Measurements from ENCODE around the gene ARL10.
A peak's percentile ranks its signal among the peaks of the same experiment; 100 is the strongest.
"Not testable (repeated sequence)": the region's sequence is repeated elsewhere in the genome, so short reads cannot be mapped to it uniquely, and the experiment has no call there.

ARL10 gene

DNA sequence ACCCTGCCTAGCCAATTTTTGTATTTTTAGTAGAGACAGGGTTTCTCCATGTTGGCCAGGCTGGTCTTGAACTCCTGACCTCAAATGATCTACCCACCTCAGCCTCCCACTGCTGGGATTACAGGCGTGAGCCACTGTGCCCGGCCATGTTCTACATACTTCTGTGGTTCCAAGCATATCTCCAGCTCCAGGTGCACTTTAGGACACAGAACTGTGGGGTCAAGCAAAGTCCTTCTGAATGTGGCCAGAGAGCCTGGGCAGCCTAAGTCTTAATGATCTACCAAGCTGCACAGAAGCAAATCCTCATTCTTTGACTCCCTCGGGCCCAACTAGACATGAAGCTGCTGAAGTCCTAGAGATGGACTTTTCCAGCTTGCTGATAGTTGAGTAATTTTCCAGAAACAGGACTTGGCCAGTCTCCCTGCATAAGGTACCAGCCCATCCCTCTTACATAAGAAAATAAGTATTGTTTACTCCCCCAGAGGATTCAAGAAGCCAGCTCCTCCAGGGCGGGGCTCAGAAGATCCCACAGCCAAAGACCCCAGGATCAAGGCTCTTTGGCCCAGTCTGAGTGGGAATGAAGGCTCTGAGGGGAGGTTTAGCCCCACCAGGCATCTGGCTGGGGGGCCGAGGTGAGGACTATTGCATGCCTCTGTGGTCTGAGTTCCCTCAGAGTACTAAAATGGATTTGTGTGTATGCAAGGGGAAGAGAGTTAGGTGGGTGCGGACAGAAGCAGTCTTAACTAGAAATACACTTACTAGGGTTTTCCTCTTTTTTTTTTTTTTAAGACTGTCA is 42.4 kb downstream of the ARL10 start:
- H3K9me3 ChIP-seq (ENCODE audit: severe bottlenecking): no peaks in the 10 kb centered on the region
- no peak for DNase-seq
- TF ChIP-seq, protein P1, sequence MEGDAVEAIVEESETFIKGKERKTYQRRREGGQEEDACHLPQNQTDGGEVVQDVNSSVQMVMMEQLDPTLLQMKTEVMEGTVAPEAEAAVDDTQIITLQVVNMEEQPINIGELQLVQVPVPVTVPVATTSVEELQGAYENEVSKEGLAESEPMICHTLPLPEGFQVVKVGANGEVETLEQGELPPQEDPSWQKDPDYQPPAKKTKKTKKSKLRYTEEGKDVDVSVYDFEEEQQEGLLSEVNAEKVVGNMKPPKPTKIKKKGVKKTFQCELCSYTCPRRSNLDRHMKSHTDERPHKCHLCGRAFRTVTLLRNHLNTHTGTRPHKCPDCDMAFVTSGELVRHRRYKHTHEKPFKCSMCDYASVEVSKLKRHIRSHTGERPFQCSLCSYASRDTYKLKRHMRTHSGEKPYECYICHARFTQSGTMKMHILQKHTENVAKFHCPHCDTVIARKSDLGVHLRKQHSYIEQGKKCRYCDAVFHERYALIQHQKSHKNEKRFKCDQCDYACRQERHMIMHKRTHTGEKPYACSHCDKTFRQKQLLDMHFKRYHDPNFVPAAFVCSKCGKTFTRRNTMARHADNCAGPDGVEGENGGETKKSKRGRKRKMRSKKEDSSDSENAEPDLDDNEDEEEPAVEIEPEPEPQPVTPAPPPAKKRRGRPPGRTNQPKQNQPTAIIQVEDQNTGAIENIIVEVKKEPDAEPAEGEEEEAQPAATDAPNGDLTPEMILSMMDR (IDR thresholded peaks at IDR 0.05; ENCODE audit: low read depth, low read length): no peak

DNA sequence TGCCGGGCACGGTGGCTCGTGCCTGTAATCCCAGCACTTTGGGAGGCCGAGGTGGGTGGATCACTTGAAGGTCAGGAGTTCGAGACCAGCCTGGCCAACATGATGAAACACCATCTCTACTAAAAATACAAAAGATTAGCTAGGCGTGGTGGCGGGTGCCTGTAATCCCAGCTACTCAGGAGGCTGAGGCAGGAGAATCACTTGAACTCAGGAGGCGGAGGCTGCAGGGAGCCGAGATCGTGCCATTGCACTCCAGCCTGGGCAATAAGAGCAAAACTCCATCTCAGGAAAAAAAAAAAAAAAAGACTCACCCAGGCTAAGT is 42.9 kb downstream of the ARL10 start:
- H3K36me3 ChIP-seq; H3K9me3 ChIP-seq (ENCODE audit: severe bottlenecking); H3K4me3 ChIP-seq (ENCODE audit: low read depth, low read length); DNase-seq; H3K27ac ChIP-seq; H3K27me3 ChIP-seq (ENCODE audit: insufficient read depth, low read depth, severe bottlenecking): not testable (repeated sequence)

More for the DNA sequence above, 42.4 kb downstream of the ARL10 start:
- Histone ChIP-seq H3K36me3 (peaks cover 3% of the 10 kb centered on the region; the same call in 1 of the 2 replicates), H3K27ac (no peak overlapping the region), H3K4me3 (ENCODE audit: low read depth, low read length) (no peak overlapping the region), H3K27me3 (ENCODE audit: insufficient read depth, low read depth, severe bottlenecking) (no peaks in the 10 kb centered on the region)

GRCh38 chr5:176408590-176408989 is 43.3 kb downstream of the ARL10 start:
- Histone ChIP-seq H3K27me3 (ENCODE audit: insufficient read depth, low read depth, severe bottlenecking) (no peaks in the 10 kb centered on the region), H3K4me3 (ENCODE audit: low read depth, low read length) (no peak overlapping the region), H3K36me3 (peaks cover 3% of the 10 kb centered on the region; the same call in 1 of the 2 replicates), H3K9me3 (ENCODE audit: severe bottlenecking) (no peaks in the 10 kb centered on the region), H3K27ac (no peak overlapping the region)
- TF ChIP-seq, protein P1 (IDR thresholded peaks at IDR 0.05; ENCODE audit: low read depth, low read length): no peak
- DNase-seq: no peak

DNA sequence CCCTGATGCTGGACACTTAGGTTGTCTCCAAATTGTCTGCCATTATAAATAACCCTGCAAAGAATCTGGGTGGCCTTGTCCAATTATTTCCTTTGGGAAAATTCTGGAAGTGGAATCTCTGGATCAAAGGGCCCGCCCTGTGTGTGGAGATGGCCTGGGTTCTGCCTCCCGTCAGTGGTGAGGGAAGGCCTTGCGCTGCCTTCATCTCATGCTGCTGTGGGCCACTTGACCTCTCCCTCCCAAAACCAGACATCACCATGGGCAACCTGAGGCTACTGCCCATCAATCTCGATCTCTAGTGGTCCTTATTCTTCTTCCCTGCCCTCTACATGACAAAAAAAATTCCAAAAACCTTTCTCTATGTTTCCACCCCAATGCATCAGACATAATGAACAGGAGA is 44.5 kb downstream of the ARL10 start:
- no peak overlapping the region for H3K4me3 ChIP-seq (ENCODE audit: low read depth, low read length)

GRCh38 chr5:176410486-176411180 is 45.3 kb downstream of the ARL10 start:
- no peak overlapping the region for H3K27ac ChIP-seq
- H3K36me3 ChIP-seq: peaks cover 3% of the 10 kb centered on the region; the same call in 1 of the 2 replicates
- TF ChIP-seq, protein P1 (IDR thresholded peaks at IDR 0.05; ENCODE audit: low read depth, low read length): no peak
- no peak overlapping the region for H3K4me3 ChIP-seq (ENCODE audit: low read depth, low read length)
- H3K9me3 ChIP-seq (ENCODE audit: severe bottlenecking): no peaks in the 10 kb centered on the region
- DNase-seq: no peak
- H3K27me3 ChIP-seq (ENCODE audit: insufficient read depth, low read depth, severe bottlenecking): no peaks in the 10 kb centered on the region

More for the DNA sequence above, 44.5 kb downstream of the ARL10 start:
- DNase-seq: no peak
- TF ChIP-seq, protein P1 (IDR thresholded peaks at IDR 0.05; ENCODE audit: low read depth, low read length): no peak
- no peaks in the 10 kb centered on the region for H3K27me3 ChIP-seq (ENCODE audit: insufficient read depth, low read depth, severe bottlenecking)
- H3K9me3 ChIP-seq (ENCODE audit: severe bottlenecking): no peaks in the 10 kb centered on the region
- H3K36me3 ChIP-seq: peaks cover 3% of the 10 kb centered on the region; the same call in 1 of the 2 replicates
- H3K27ac ChIP-seq: no peak overlapping the region

- H3K27me3 ChIP-seq (ENCODE audit: insufficient read depth, low read depth, severe bottlenecking): no peaks in the 10 kb centered on the region
- no peak overlapping the region for H3K27ac ChIP-seq
- H3K9me3 ChIP-seq (ENCODE audit: severe bottlenecking): no peaks in the 10 kb centered on the region
- H3K36me3 ChIP-seq: peaks cover 3% of the 10 kb centered on the region; the same call in 1 of the 2 replicates
- TF ChIP-seq, protein P1 (IDR thresholded peaks at IDR 0.05; ENCODE audit: low read depth, low read length): no peak
- H3K4me3 ChIP-seq (ENCODE audit: low read depth, low read length): no peak overlapping the region
- peak; percentile 62 for DNase-seq
These were observed 47.4 kb downstream of the ARL10 start for GRCh38 chr5:176412517-176413254.
